H1 (cell line): Measurements from ENCODE around the gene TECRL.

ENCODE experiments used
- BRCA1 ChIP-seq: IDR thresholded peaks from 2 replicates; pipeline ENCODE4 v1.6.1; 2012; ENCODE audit warnings: low read depth, low read length, improper control_type of control experiment
- CEBPB ChIP-seq: IDR thresholded peaks from 2 replicates; pipeline ENCODE4 v1.6.1; 2012; ENCODE audit warnings: low read depth, low read length
- CHD2 ChIP-seq: IDR thresholded peaks from 2 replicates; pipeline ENCODE4 v1.6.1; 2012; ENCODE audit warnings: low read length, improper control_type of control experiment
- CTCF ChIP-seq, 3 experiments: IDR thresholded peaks; 1 replicate in 2 of 3; 2 replicates in 1 of 3; pipeline versions ENCODE4 v1.5.1 to v1.6.1; 2011; ENCODE audit warnings: low read length in 3 of 3, mild to moderate bottlenecking in 3 of 3, inconsistent platforms in 2 of 3, low read depth in 1 of 3, moderate library complexity in 1 of 3; ENCODE audit not compliant: insufficient read depth in 1 of 3; ENCODE audit errors: control extremely low read depth in 1 of 3
- GABPA ChIP-seq: IDR thresholded peaks from 2 replicates; pipeline ENCODE4 v1.6.1; 2011; ENCODE audit warnings: mild to moderate bottlenecking, low read length, moderate library complexity, borderline replicate concordance; ENCODE audit not compliant: insufficient read depth
- HDAC6 ChIP-seq: IDR thresholded peaks from one replicate; pipeline ENCODE4 v1.7.1; 2012; ENCODE audit warnings: low read depth, mild to moderate bottlenecking, inconsistent platforms, low read length, moderate library complexity
- JUND ChIP-seq: IDR thresholded peaks from 2 replicates; pipeline ENCODE4 v1.6.1; 2011; ENCODE audit warnings: mild to moderate bottlenecking, improper control_type of control experiment, low read length
- POLR2A ChIP-seq, 2 experiments: IDR thresholded peaks; 1 replicate in 1 of 2; 2 replicates in 1 of 2; pipeline ENCODE4 v1.6.1; 2011; ENCODE audit warnings: low read depth in 2 of 2, low read length in 2 of 2, mild to moderate bottlenecking in 2 of 2; ENCODE audit errors: control extremely low read depth in 1 of 2
- POLR2AphosphoS5 ChIP-seq: IDR thresholded peaks from 2 replicates; pipeline ENCODE4 v1.6.1; 2011; ENCODE audit warnings: low read depth, low read length
- RFX5 ChIP-seq: IDR thresholded peaks from 2 replicates; pipeline ENCODE4 v1.6.1; 2011; ENCODE audit warnings: low read depth, low read length, improper control_type of control experiment, borderline replicate concordance
- TBP ChIP-seq: IDR thresholded peaks from 2 replicates; pipeline ENCODE4 v1.6.1; 2011; ENCODE audit warnings: low read depth, low read length, improper control_type of control experiment
- USF2 ChIP-seq: IDR thresholded peaks from 2 replicates; pipeline ENCODE4 v1.6.1; 2011; ENCODE audit warnings: low read length, improper control_type of control experiment
- YY1 ChIP-seq: IDR thresholded peaks from 2 replicates; pipeline ENCODE4 v1.6.1; 2011; ENCODE audit warnings: low read depth, mild to moderate bottlenecking, low read length

- TF ChIP-seq USF2, result no peak
- no peak for TF ChIP-seq YY1
- no peak for TF ChIP-seq CHD2
- TF ChIP-seq CTCF (IDR thresholded peaks at IDR 0.05; ENCODE audit: control extremely low read depth in 1 of 3, insufficient read depth in 1 of 3, low read depth in 1 of 3, low read length in 3 of 3), result no peak
- TF ChIP-seq BRCA1, result no peak
- no peak for TF ChIP-seq POLR2AphosphoS5
- TF ChIP-seq POLR2A (IDR thresholded peaks at IDR 0.05; ENCODE audit: control extremely low read depth in 1 of 2, low read depth in 2 of 2, low read length in 2 of 2), result no peak
- TF ChIP-seq RFX5, result no peak
- TF ChIP-seq JUND, result no peak
- TF ChIP-seq GABPA, result no peak
- no peak for TF ChIP-seq CEBPB
- no peak for TF ChIP-seq TBP
- TF ChIP-seq HDAC6, result no peak
These were observed 49.8 kb downstream of the TECRL start for GRCh38 chr4:64359489-64359888.
